ENCODE data around the gene ZBTB11. TPM values are rescaled to one million over a fixed set of nuclear protein-coding genes. Genes with fewer than 3 reads are reported as not detected.
A peak's percentile ranks its signal among the peaks of the same experiment; 100 is the strongest.

The ZBTB11 gene
- total and polyA plus RNA-seq, 10 of the 15 experiments (the other 5 are each of a cell fraction or from before 2014, with no cell fraction given): 3.5 to 25.7 (median 18.0) TPM

DNA sequence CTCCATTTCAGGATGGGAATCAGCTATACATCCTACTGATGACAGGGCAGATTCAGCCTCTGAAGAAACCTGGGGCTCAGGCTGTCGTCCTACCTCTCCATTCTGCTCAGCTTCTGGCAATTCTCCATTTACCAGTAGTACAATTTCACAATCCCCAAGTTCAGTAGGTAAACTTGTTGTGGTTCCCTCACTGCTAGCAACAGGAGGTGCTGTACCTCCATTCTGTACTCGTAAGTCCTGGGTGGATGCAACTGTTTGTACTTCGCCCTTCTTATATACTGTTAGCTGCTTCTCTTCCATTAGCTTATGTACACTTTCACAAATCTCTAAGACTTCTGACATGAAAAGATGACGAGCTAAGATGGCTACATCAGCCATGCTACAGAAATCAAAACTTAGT lies 11.6 kb downstream of the ZBTB11 start:
- Histone ChIP-seq H3K4me1 (ENCODE audit: control insufficient read depth, insufficient read depth, low read length) (no peaks in the 10 kb centered on the region), H2AFZ (ENCODE audit: control insufficient read depth, low read depth, low read length) (no peak overlapping the region), H3K27me3 (replicated peaks in 1 of 2; ENCODE audit: control insufficient read depth in 2 of 2, insufficient read depth in 2 of 2, low read length in 1 of 2) (no peaks in the 10 kb centered on the region), H4K20me1 (ENCODE audit: control insufficient read depth, insufficient read depth) (no peaks in the 10 kb centered on the region), H3K9ac (ENCODE audit: control insufficient read depth, insufficient read depth, low read length) (no peak overlapping the region), H3K36me3 (ENCODE audit: control insufficient read depth in 2 of 2, insufficient read depth in 2 of 2, low read length in 1 of 2) (peaks cover 4 to 22% of the 10 kb centered on the region in 2 experiments), H3K79me2 (ENCODE audit: control insufficient read depth, insufficient read depth, low read length) (no peaks in the 10 kb centered on the region; the same call in none of the 2 replicates), H3K9me3 (replicated peaks; ENCODE audit: control insufficient read depth, insufficient read depth, low read length) (no peaks in the 10 kb centered on the region; the same call in 2 of the 3 replicates), H3K4me3 (no peak overlapping the region), H3K4me2 (ENCODE audit: control insufficient read depth, insufficient read depth) (no peak overlapping the region), H3K27ac (ENCODE audit: control insufficient read depth, insufficient read depth) (no peak overlapping the region)
- CTCF ChIA-PET: interaction anchor here (0.8 to 1.2 kb wide), 2 partner anchors 10 to 137 kb away, joined by 3 to 4 read pairs; no protein-coding TSS in a partner anchor
- no TSS peak for BruUV-seq (replicated peaks)
- intact Hi-C loops (cut with micrococcal nuclease; ENCODE audit: unreplicated experiment) (no loop called here), in situ Hi-C loops (cut with MboI) (no loop called here)
- FAIRE-seq: peak; percentile 18
- ATAC-seq: no peak
- WGBS (ENCODE audit: insufficient coverage, insufficient replicate concordance, low lambda C conversion rate, missing lambda C conversion rate): 62% methylated on average over 4 of the region's 4 CpGs
- SMC1A ChIA-PET (ENCODE audit: uncharacterized antibody, unreplicated experiment): interaction anchor here (1.1 to 2.3 kb wide), 6 partner anchors 10 to 86 kb away, joined by 3 to 11 read pairs (median 3); no protein-coding TSS in a partner anchor
- DNase-seq (ENCODE audit: low read depth, low spot score): no peak
- RAD21 ChIA-PET (ENCODE audit: unreplicated experiment): no interaction called here
- POLR2A ChIA-PET: interaction anchor here (1.0 to 2.4 kb wide), 2 partner anchors 11 to 92 kb away, joined by 4 to 8 read pairs; partner anchors contain the start of gene PCNP
- TF ChIP-seq YBX1 (IDR thresholded peaks at IDR 0.05) (no peak), BCL11A (IDR thresholded peaks at IDR 0.05; ENCODE audit: low read depth, low read length) (no peak), ETV6 (conservative IDR thresholded peaks at IDR 0.05 in 1 of 2, IDR thresholded peaks at IDR 0.05 in 1 of 2; ENCODE audit: borderline replicate concordance in 1 of 2, low read depth in 1 of 2) (no peak), HDGF (IDR thresholded peaks at IDR 0.05) (no peak), MTA2 (IDR thresholded peaks at IDR 0.05; ENCODE audit: low read depth) (no peak), TBL1XR1 (IDR thresholded peaks at IDR 0.05; ENCODE audit: low read depth, low read length) (no peak), HDAC6 (IDR thresholded peaks at IDR 0.05; ENCODE audit: unreplicated experiment) (no peak), CBFB (IDR thresholded peaks at IDR 0.05; ENCODE audit: low read depth) (no peak), MYC (IDR thresholded peaks at IDR 0.05; ENCODE audit: insufficient read depth, insufficient read length, insufficient replicate concordance, low read length, severe bottlenecking) (no peak), SUPT20H (IDR thresholded peaks at IDR 0.05; ENCODE audit: borderline replicate concordance, control insufficient read depth, low read depth, low read length) (no peak)
- TF ChIP-seq, protein P1, sequence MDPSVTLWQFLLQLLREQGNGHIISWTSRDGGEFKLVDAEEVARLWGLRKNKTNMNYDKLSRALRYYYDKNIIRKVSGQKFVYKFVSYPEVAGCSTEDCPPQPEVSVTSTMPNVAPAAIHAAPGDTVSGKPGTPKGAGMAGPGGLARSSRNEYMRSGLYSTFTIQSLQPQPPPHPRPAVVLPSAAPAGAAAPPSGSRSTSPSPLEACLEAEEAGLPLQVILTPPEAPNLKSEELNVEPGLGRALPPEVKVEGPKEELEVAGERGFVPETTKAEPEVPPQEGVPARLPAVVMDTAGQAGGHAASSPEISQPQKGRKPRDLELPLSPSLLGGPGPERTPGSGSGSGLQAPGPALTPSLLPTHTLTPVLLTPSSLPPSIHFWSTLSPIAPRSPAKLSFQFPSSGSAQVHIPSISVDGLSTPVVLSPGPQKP (IDR thresholded peaks at IDR 0.05; ENCODE audit: low read depth, low read length): no peak
- TF ChIP-seq, protein P2, sequence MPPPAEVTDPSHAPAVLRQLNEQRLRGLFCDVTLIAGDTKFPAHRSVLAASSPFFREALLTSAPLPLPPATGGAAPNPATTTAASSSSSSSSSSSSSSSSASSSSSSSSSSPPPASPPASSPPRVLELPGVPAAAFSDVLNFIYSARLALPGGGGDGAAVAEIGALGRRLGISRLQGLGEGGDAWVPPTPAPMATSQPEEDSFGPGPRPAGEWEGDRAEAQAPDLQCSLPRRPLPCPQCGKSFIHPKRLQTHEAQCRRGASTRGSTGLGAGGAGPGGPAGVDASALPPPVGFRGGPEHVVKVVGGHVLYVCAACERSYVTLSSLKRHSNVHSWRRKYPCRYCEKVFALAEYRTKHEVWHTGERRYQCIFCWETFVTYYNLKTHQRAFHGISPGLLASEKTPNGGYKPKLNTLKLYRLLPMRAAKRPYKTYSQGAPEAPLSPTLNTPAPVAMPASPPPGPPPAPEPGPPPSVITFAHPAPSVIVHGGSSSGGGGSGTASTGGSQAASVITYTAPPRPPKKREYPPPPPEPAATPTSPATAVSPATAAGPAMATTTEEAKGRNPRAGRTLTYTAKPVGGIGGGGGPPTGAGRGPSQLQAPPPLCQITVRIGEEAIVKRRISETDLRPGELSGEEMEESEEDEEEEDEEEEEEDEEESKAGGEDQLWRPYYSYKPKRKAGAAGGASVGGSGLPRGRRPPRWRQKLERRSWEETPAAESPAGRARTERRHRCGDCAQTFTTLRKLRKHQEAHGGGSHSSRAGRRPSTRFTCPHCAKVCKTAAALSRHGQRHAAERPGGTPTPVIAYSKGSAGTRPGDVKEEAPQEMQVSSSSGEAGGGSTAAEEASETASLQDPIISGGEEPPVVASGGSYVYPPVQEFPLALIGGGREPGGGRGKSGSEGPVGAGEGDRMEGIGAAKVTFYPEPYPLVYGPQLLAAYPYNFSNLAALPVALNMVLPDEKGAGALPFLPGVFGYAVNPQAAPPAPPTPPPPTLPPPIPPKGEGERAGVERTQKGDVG (CRISPR knock-in tag; IDR thresholded peaks at IDR 0.05): no peak
- TF ChIP-seq, protein P3, sequence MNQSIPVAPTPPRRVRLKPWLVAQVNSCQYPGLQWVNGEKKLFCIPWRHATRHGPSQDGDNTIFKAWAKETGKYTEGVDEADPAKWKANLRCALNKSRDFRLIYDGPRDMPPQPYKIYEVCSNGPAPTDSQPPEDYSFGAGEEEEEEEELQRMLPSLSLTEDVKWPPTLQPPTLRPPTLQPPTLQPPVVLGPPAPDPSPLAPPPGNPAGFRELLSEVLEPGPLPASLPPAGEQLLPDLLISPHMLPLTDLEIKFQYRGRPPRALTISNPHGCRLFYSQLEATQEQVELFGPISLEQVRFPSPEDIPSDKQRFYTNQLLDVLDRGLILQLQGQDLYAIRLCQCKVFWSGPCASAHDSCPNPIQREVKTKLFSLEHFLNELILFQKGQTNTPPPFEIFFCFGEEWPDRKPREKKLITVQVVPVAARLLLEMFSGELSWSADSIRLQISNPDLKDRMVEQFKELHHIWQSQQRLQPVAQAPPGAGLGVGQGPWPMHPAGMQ (IDR thresholded peaks at IDR 0.05; ENCODE audit: borderline replicate concordance): no peak
- TF ChIP-seq, protein P4, sequence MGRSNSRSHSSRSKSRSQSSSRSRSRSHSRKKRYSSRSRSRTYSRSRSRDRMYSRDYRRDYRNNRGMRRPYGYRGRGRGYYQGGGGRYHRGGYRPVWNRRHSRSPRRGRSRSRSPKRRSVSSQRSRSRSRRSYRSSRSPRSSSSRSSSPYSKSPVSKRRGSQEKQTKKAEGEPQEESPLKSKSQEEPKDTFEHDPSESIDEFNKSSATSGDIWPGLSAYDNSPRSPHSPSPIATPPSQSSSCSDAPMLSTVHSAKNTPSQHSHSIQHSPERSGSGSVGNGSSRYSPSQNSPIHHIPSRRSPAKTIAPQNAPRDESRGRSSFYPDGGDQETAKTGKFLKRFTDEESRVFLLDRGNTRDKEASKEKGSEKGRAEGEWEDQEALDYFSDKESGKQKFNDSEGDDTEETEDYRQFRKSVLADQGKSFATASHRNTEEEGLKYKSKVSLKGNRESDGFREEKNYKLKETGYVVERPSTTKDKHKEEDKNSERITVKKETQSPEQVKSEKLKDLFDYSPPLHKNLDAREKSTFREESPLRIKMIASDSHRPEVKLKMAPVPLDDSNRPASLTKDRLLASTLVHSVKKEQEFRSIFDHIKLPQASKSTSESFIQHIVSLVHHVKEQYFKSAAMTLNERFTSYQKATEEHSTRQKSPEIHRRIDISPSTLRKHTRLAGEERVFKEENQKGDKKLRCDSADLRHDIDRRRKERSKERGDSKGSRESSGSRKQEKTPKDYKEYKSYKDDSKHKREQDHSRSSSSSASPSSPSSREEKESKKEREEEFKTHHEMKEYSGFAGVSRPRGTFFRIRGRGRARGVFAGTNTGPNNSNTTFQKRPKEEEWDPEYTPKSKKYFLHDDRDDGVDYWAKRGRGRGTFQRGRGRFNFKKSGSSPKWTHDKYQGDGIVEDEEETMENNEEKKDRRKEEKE (IDR thresholded peaks at IDR 0.05): no peak
